ENCODE measurements around the gene RAET1G.
"Not testable (repeated sequence)": the region's sequence is repeated elsewhere in the genome, so short reads cannot be mapped to it uniquely, and the experiment has no call there.

RAET1G gene

GRCh38 chr6:149922642-149923326 is at the start of gene RAET1G:
RAET1G (minus strand) TSS chr6:149923121; CDS start chr6:149923010, 111 bp downstream.
- peak; percentile 47 for DNase-seq (ENCODE audit: low read depth, low spot score)

- no peak for DNase-seq (ENCODE audit: low read depth, low spot score)
Observed at GRCh38 chr6:149969635-149970034, 46.7 kb upstream of the RAET1G start.

GRCh38 chr6:149968909-149969308 is 46.0 kb upstream of the RAET1G start:
- DNase-seq (ENCODE audit: low read depth, low spot score), result not testable (repeated sequence)

GRCh38 chr6:149967999-149968398 is 45.1 kb upstream of the RAET1G start:
- DNase-seq (ENCODE audit: low read depth, low spot score), result not testable (repeated sequence)

GRCh38 chr6:149967591-149967990 is 44.7 kb upstream of the RAET1G start:
- no peak for DNase-seq (ENCODE audit: low read depth, low spot score)

GRCh38 chr6:149966319-149966718 is 43.4 kb upstream of the RAET1G start:
- DNase-seq (ENCODE audit: low read depth, low spot score), result not testable (repeated sequence)

- no peak for DNase-seq (ENCODE audit: low read depth, low spot score)
Observed at GRCh38 chr6:149965194-149966020, 42.5 kb upstream of the RAET1G start.

GRCh38 chr6:149964308-149965193 is 41.6 kb upstream of the RAET1G start:
- no peak for DNase-seq (ENCODE audit: low read depth, low spot score)

GRCh38 chr6:149963462-149964307 is 40.8 kb upstream of the RAET1G start, which contains the start of gene ULBP1:
ULBP1 (plus strand) TSS chr6:149963943; CDS start chr6:149964050, 107 bp downstream.
- DNase-seq (ENCODE audit: low read depth, low spot score), result peak; percentile 43

- no peak for DNase-seq (ENCODE audit: low read depth, low spot score)
Observed at GRCh38 chr6:149963212-149963461, 40.2 kb upstream of the RAET1G start.

GRCh38 chr6:149962461-149963211 is 39.7 kb upstream of the RAET1G start:
- DNase-seq (ENCODE audit: low read depth, low spot score), result no peak

GRCh38 chr6:149961728-149962425 is 39.0 kb upstream of the RAET1G start:
- DNase-seq (ENCODE audit: low read depth, low spot score), result no peak

GRCh38 chr6:149960488-149960887 is 37.6 kb upstream of the RAET1G start:
- DNase-seq (ENCODE audit: low read depth, low spot score), result no peak

GRCh38 chr6:149959806-149960205 is 36.9 kb upstream of the RAET1G start:
- not testable (repeated sequence) for DNase-seq (ENCODE audit: low read depth, low spot score)

- DNase-seq (ENCODE audit: low read depth, low spot score), result not testable (repeated sequence)
Observed at GRCh38 chr6:149958124-149958523, 35.2 kb upstream of the RAET1G start.

- not testable (repeated sequence) for DNase-seq (ENCODE audit: low read depth, low spot score)
Observed at GRCh38 chr6:149955654-149956317, 32.9 kb upstream of the RAET1G start.

GRCh38 chr6:149954984-149955653 is 32.2 kb upstream of the RAET1G start:
- DNase-seq (ENCODE audit: low read depth, low spot score), result not testable (repeated sequence)

GRCh38 chr6:149954328-149954983 is 31.5 kb upstream of the RAET1G start:
- DNase-seq (ENCODE audit: low read depth, low spot score), result not testable (repeated sequence)
